Stimulated activated CD8-positive, alpha-beta memory T cell treated with anti-CD3 and anti-CD28 coated beads, Interleukin-4, amount 100 ng/mL, for 4 hours (primary cell): ENCODE data around the gene LRRC8C.
A peak's percentile ranks its signal among the peaks of the same experiment; 100 is the strongest.
"Not testable (repeated sequence)": the region's sequence is repeated elsewhere in the genome, so short reads cannot be mapped to it uniquely, and the experiment has no call there.

ENCODE experiments used
- DNase-seq, 2 donors: peaks; one replicate each; pipeline ENCODE4 v3.0.0-alpha.2; 2020; ENCODE audit warnings: low read depth in 2 of 2, low spot score in 1 of 2

The LRRC8C gene

GRCh38 chr1:89702520-89703045 is 69.7 kb downstream of the LRRC8C start:
- no peak for DNase-seq

DNA sequence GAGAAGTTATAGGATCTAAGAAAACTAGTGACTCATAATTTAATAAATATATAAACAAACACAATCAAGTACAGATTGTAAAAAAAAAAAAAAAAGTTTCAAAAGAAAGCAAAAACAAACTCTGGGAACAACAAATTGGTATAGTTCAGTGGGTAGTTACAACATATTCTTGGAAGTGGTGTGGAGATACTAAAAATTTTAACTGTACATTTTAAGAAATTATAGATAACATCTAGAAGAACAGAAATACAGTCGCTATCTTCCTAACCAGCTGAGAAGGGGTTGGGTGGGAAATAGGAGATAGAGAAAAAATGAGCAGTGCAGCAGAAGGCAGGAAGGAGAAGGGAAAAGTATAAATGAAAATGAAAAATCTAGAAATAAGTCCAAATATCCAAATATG is 70.5 kb downstream of the LRRC8C start:
- no peak for DNase-seq

DNA sequence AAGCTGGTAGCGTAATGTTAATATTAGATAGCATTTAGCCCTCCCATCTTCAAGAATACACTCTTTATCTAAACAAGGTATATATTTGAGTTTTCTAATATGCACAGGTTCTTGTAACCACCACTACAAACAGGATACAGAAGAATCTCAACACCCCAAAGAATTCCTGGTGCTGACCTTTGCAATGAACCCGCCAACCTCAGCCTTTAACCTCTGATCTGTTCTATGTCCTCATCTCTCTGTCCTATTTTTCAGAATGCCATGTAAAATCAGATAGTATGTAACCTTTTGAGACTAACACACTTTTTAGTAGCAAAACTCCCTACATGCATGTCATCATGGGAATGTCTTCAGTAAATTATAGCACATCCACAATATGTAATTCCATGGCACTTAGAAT is 71.1 kb downstream of the LRRC8C start:
- no peak for DNase-seq

DNA sequence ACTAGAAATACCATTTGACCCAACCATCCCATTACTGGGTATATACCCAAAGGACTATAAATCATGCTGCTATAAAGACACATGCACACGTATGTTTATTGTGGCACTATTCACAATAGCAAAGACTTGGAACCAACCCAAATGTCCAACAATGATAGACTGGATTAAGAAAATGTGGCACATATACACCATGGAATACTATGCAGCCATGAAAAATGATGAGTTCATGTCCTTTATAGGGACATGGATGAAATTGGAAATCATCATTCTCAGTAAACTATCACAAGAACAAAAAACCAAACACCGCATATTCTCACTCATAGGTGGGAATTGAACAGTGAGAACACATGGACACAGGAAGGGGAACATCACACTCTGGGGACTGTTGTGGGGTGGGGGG is 72.0 kb downstream of the LRRC8C start:
- DNase-seq = not testable (repeated sequence)

- DNase-seq = no peak
Measured at GRCh38 chr1:89705901-89706699, 73.2 kb downstream of the LRRC8C start.

DNA sequence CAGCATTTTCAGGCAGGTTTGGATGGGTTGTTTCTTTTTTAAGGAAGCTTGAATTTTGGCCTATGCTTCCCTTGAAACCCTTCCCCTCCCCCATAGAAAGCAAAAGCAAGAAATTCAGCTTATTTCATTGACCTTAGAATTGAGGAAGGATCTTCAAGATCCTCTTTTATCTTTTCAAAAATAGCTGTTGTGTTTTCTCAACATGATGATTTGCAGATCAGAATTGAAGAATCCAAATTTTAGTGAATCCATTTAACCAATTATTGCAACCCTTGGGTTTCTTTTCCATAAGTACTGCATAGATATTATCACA is 73.7 kb downstream of the LRRC8C start:
- DNase-seq = no peak

DNA sequence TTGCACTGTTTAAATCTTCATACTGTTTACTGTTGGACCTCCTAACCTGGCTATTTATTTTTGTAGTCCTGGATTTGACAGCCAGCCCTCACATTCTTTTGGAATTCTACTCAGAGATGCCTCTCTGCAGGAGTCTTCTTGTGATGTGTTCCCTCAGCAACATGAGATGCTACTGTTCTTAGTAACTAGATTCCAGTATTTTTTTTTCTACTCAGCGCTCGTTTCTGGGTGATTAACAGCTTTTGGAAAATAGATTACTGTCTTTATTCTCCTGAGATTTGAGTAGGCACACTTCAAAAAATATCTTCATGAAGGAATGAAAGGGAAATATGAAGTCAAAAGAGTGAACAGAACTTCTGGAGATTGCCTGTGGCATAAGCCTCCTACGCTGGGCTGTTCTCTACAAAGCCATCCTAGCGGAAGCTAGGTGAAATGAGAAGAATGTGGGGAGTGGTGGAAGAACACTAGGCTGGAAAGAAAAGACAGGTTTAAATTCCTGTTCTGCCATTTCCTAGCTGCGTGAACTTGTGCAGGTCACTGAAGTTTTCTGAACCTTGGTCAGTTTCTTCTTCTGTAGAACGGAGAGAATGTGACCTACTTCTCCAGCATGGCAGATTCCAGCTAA is 75.9 kb downstream of the LRRC8C start:
- DNase-seq = no peak

GRCh38 chr1:89710498-89711139 is 77.7 kb downstream of the LRRC8C start:
- DNase-seq = no peak

GRCh38 chr1:89711140-89711778 is 78.3 kb downstream of the LRRC8C start:
- DNase-seq = no peak

GRCh38 chr1:89712420-89712819 is 79.5 kb downstream of the LRRC8C start:
- DNase-seq = no peak

DNA sequence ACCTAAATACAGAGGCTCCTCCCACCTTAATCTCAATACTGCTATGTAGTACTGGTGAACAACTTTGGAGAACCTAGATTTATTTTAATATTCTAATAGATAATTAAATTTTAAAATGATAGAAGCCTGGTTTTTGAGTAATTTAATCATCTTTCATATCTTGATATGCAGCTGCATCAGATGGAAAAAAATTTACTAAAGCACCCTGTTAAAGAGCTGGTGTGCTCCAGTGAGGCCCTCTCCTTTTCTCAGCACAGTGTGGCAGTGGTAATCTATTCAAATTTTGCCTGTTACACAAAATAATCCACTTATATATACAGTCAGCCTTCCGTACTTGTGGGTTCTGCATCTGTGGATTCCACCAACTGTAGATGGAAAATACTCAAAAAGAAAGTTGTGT is 82.8 kb downstream of the LRRC8C start:
- no peak for DNase-seq

DNA sequence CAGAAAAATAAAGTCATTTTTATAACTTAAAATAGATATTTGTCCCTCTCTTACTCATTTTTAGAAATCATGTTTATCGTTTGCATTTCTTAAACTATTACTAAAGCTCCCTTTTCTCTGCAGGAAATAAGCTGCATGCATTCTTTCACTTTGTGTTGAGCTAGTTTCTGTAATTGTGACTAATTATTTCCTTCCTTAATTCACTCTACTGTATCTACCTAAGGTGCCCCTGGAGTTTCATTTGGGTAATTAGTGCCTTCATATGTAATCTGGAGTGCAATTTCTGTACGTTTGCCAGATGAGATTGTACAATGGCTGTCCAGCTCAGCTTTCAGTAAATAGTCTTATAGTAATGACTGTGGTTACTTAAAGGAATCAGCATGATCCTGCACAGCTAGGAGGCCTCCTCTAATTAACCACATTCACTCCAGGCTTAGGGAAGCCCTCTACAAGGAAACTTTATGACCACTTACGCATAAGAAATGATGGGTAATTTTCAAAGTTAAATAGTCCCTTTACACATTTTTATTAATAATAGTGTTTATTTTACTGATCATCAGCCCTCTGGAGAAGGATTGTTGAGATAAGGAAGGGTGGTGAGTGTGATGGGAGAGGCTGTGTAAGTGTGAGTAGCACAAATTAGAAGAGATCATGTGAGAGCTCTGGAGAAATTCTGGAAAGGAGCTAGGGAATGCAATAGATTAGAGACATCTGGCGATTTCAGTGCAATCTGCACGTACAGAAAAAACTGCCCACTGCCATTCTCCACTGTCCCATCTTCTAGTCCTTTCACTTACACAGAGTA is 86.8 kb downstream of the LRRC8C start:
- DNase-seq = no peak

- no peak for DNase-seq
Measured at GRCh38 chr1:89720839-89721238, 87.9 kb downstream of the LRRC8C start.

DNA sequence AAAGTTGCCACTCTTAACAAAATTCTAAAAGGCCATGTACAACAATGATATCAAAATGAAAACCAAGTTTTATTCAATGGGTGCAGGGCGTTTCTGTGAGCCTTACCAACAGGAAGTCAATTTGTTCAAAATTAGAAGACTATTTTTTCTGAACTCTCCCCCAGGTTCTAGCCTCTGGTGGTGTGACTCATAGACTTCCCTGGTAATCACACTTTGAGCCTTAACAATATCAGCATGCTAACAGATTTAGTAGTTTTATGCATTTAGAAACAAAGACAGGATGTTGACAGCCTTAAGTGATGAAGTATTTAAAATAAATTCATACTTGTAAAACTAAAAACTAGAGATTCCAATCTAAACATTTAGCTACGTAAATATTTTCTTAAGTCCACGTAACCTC is 88.4 kb downstream of the LRRC8C start:
- DNase-seq = no peak

DNA sequence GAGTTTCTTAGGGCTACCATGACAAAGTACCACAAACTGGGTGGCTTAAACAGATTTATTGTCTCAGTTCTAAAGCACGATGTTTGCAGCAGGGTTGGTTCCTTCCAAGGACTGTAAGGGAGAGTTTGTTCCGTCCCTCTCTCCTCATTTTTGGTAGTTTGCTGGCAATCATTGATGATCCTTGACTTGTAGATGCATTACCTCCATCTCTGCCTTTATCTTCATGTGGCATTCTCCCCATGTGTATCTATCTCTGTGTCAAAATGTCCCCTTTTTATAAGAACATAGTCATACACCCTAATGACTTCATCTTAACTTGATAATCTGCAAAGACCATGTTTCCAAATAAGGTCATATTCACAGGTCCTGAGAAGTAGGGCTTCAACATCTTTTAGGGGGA is 90.2 kb downstream of the LRRC8C start:
- DNase-seq = no peak

GRCh38 chr1:89723863-89724262 is 90.9 kb downstream of the LRRC8C start:
- DNase-seq = no peak

DNA sequence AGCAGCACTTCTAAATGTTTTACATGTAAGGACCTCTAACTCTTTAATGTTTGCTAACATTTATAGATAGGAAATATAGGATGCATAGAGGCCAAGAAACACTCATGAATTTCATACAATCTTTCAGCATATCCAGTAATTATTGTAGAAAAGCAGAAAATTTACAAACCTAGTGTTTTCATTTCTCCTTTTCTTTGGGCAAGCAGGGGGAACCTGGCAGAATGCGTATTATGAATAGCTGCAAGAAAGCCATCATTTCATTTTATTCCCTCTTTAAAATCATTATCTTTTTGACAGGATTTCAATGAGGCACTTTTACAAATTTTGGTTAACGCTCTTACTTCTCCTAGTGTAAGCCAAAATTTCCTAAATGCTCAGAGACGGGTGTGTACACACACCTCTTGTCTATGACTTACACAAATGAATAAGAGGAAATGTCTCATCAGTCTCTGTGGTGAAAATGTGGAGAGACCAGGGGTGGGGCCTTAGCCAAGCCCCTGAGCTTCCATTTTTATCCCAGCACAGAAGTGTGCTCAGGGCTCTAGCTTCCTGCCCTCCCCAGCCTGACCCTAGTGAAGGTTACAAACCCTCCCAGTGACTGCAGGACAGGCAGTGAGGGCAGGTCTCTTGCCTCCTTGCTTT is 91.6 kb downstream of the LRRC8C start:
- DNase-seq = peak in 1 of 2 donors; percentile 38

DNA sequence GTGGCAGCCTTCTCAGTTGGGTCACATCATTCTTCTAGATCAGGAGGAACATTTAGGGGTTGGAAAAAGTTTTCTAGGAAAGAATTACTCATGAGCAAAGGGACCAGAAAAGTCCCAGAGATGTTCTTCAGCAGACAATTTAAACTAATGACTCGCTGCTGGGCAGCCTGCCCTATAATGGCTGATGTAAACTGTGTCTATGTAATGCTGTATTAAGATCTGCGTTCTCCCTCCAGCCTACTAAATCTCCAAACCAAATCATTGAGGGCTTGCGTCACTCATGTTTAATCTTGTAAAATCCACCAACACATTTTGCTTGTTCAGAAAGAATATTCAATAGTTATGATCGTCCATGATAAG is 92.1 kb downstream of the LRRC8C start:
- no peak for DNase-seq

- DNase-seq = no peak
Measured at GRCh38 chr1:89725631-89726030, 92.7 kb downstream of the LRRC8C start.

DNA sequence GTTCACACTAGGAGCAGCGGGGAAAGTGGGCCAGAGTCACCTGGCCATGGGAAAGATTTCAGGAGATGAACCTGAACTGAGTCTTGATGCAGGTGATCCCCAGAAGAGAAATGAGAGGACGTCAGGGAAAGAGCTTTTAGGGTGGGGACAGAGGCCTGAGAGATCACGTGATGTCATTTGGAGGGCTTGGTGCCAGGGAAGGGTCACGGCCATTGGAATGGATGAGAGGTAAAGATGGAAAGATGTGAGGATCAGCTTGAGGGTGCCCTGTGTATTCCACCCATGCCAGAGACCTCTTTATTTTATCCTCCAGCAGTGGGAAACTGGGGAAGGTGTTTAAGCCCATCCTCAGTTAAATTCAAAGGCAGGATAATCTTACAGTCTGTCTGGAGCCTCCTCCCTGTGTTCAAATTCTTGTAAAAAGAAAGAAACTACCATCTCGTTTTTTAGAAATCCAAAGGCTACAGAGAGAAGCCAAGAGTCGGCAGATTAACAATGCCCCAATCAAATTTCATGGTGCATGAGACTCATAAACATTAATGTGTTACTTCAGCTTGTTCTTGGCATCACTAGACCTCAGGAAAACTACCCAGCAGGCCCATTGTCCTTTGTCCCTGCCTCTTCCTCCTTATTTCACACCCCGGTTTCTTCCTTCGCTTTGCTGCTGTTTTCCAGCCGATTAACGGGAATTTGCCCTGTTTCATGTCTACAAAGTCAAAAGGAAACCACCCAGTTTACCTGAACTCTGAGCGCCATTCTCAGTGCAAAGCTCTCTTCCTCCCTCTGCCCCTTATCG is 94.8 kb downstream of the LRRC8C start:
- DNase-seq = no peak
